Measurements from ENCODE around the gene CCDC175. TPM values are rescaled to one million over a fixed set of nuclear protein-coding genes. Genes with fewer than 3 reads are reported as not detected.

CCDC175 gene
- total and polyA plus RNA-seq, 2 donors (not counting 3 experiments of a cell fraction or from before 2014, with no cell fraction given), result not detected

GRCh38 chr14:59601056-59601455 lies 24.4 kb upstream of the CCDC175 start:
- ChIA-PET CTCF (interaction anchor here (2.5 kb wide), 1 partner anchor 32 kb away, joined by 6 read pairs; no protein-coding TSS in a partner anchor), POLR2A (no interaction called here)
- DNase-seq (ENCODE audit: low read depth, low spot score) (no peak), FAIRE-seq (no peak)
- Histone ChIP-seq H4K20me1 (replicated peaks; ENCODE audit: control insufficient read depth, extremely low read depth, insufficient read depth, low read length) (no peaks in the 10 kb centered on the region), H3K4me1 (ENCODE audit: control insufficient read depth, extremely low read depth, insufficient read depth, low read length) (no peaks in the 10 kb centered on the region), H3K27me3 (ENCODE audit: control insufficient read depth in 2 of 2, insufficient read depth in 2 of 2, low read length in 2 of 2) (peaks cover 0 to 3% of the 10 kb centered on the region in 2 experiments), H3K79me2 (ENCODE audit: control insufficient read depth, insufficient read depth, low read length) (no peaks in the 10 kb centered on the region), H3K27ac (ENCODE audit: insufficient read depth, low read depth, low read length) (no peak overlapping the region), H3K9me3 (replicated peaks; ENCODE audit: control insufficient read depth, insufficient read depth, low read length) (no peaks in the 10 kb centered on the region), H3K9me1 (replicated peaks; ENCODE audit: control insufficient read depth, extremely low read depth, insufficient read depth, low read length) (no peaks in the 10 kb centered on the region), H2AFZ (ENCODE audit: low read depth, low read length) (no peak overlapping the region), H3K4me3 (replicated peaks in 1 of 3; ENCODE audit: insufficient read depth in 1 of 3, low read depth in 1 of 3, low read length in 3 of 3) (no peak overlapping the region), H3K9ac (replicated peaks; ENCODE audit: extremely low read depth, insufficient read depth, low read length) (no peak overlapping the region), H3K36me3 (ENCODE audit: control insufficient read depth in 2 of 2, extremely low read depth in 1 of 2, insufficient read depth in 2 of 2, low read length in 2 of 2) (no peaks in the 10 kb centered on the region), H3K4me2 (ENCODE audit: insufficient read depth, low read length) (no peak overlapping the region)
- no peak for TF ChIP-seq POLR2A (IDR thresholded peaks at IDR 0.05; ENCODE audit: low read depth, low read length)
- no peak for TF ChIP-seq GATA2 (IDR thresholded peaks at IDR 0.05; ENCODE audit: insufficient read depth, insufficient read length, low read depth, low read length)
- no peak for TF ChIP-seq POLR2AphosphoS5 (IDR thresholded peaks at IDR 0.05; ENCODE audit: insufficient read depth, low read depth, low read length)
- TF ChIP-seq JUN (IDR thresholded peaks at IDR 0.05; ENCODE audit: borderline replicate concordance, insufficient read depth, insufficient read length, low read depth), result no peak
- TF ChIP-seq MYC (IDR thresholded peaks at IDR 0.05; ENCODE audit: low read depth, low read length), result no peak
- no peak for TF ChIP-seq FOS (IDR thresholded peaks at IDR 0.05; ENCODE audit: borderline replicate concordance, insufficient read depth, low read length)
- TF ChIP-seq EZH2 (IDR thresholded peaks at IDR 0.05; ENCODE audit: borderline replicate concordance, low read depth, low read length, severe bottlenecking), result no peak
- no peak for TF ChIP-seq MAX (IDR thresholded peaks at IDR 0.05; ENCODE audit: insufficient read depth, insufficient read length)
- no peak for TF ChIP-seq CTCF (IDR thresholded peaks at IDR 0.05; ENCODE audit: extremely low read depth in 1 of 2, insufficient read depth in 1 of 2, low read depth in 1 of 2, low read length in 2 of 2)
- BruUV-seq (replicated peaks), result no TSS peak
- intact Hi-C loops (cut with micrococcal nuclease), result no loop called here
- dilution Hi-C loops (cut with MboI; ENCODE audit: extremely low pct_ligation_motif_present, low sequenced_read_pairs), result no loop called here

All from endothelial cell of umbilical vein (primary cell).